Keratinocyte (primary cell): ENCODE results near the gene TMEM125. TPM values are rescaled to one million over a fixed set of nuclear protein-coding genes. Genes with fewer than 3 reads are reported as not detected.

Experiments
- DNase-seq: peaks from one replicate; pipeline ENCODE4 v3.0.0-alpha.2; 2011; ENCODE audit warnings: low read depth, missing footprints, low spot score
- FAIRE-seq: peaks from 2 replicates; lab custom pipeline; 2011; peaks lifted over from hg19 to GRCh38; lab: Jason Lieb, UNC
- H2AFZ ChIP-seq: 2 replicates; pipeline ENCODE4 v1.6.0; 2012; ENCODE audit warnings: low read length, control low read depth, inconsistent platforms; ENCODE audit not compliant: control insufficient read depth
- H3K27ac ChIP-seq: 2 replicates; pipeline ENCODE4 v1.5.1; 2011; ENCODE audit warnings: low read length; ENCODE audit not compliant: control insufficient read depth, insufficient read depth
- H3K27me3 ChIP-seq: 3 replicates; pipeline ENCODE4 v1.6.0; 2011; ENCODE audit warnings: low read length; ENCODE audit not compliant: control insufficient read depth, insufficient read depth; ENCODE audit errors: extremely low read depth
- H3K36me3 ChIP-seq, 2 experiments: 2 replicates in 1 of 2; 3 replicates in 1 of 2; pipeline ENCODE4 v1.5.1; 2011; ENCODE audit warnings: low read length in 2 of 2, mild to moderate bottlenecking in 1 of 2; ENCODE audit not compliant: control insufficient read depth in 2 of 2, insufficient read depth in 2 of 2; ENCODE audit errors: extremely low read depth in 1 of 2
- H3K4me1 ChIP-seq: 3 replicates; pipeline ENCODE4 v1.5.1; 2011; ENCODE audit warnings: low read length; ENCODE audit not compliant: control insufficient read depth, insufficient read depth; ENCODE audit errors: extremely low read depth
- H3K4me2 ChIP-seq: 3 replicates; pipeline ENCODE4 v1.6.0; 2011; ENCODE audit warnings: low read depth, low read length; ENCODE audit not compliant: control insufficient read depth, insufficient read depth; ENCODE audit errors: extremely low read depth
- H3K4me3 ChIP-seq, 3 experiments: fragments of 200-600 bp in 1 of 3; sonication (generic) in 1 of 3; 2 replicates in 2 of 3; 3 replicates in 1 of 3; pipeline ENCODE4 v1.5.1; 2011 to 2016; ENCODE audit warnings: low read length in 3 of 3, mild to moderate bottlenecking in 3 of 3, control low read depth in 2 of 3, inconsistent platforms in 1 of 3, low read depth in 1 of 3, mixed read lengths in 1 of 3, mixed run types in 1 of 3, moderate library complexity in 1 of 3; ENCODE audit not compliant: control insufficient read depth in 2 of 3, insufficient read depth in 2 of 3; ENCODE audit errors: extremely low read depth in 1 of 3
- H3K79me2 ChIP-seq: 2 replicates; pipeline ENCODE4 v1.6.0; 2012; ENCODE audit warnings: low read length; ENCODE audit not compliant: control insufficient read depth, insufficient read depth
- H3K9ac ChIP-seq: 3 replicates; pipeline ENCODE4 v1.6.0; 2011; ENCODE audit warnings: low read length; ENCODE audit not compliant: control insufficient read depth, insufficient read depth; ENCODE audit errors: extremely low read depth
- H3K9me1 ChIP-seq: 3 replicates; pipeline ENCODE4 v1.6.0; 2011; ENCODE audit warnings: low read length; ENCODE audit not compliant: control insufficient read depth, insufficient read depth; ENCODE audit errors: extremely low read depth
- H3K9me3 ChIP-seq: 2 replicates; pipeline ENCODE4 v1.5.1; 2012; ENCODE audit warnings: low read depth, low read length; ENCODE audit not compliant: control insufficient read depth
- H4K20me1 ChIP-seq: 3 replicates; pipeline ENCODE4 v1.6.0; 2011; ENCODE audit warnings: low read length; ENCODE audit not compliant: control insufficient read depth, insufficient read depth; ENCODE audit errors: extremely low read depth
- CTCF ChIP-seq, 3 experiments: IDR thresholded peaks in 1 of 3; conservative IDR thresholded peaks in 1 of 3; optimal IDR thresholded peaks in 1 of 3; 2 replicates in 2 of 3; 3 replicates in 1 of 3; pipeline versions ENCODE3 to v1.5.1; 2011; ENCODE audit warnings: low read length in 3 of 3, mild to moderate bottlenecking in 3 of 3, moderate library complexity in 2 of 3, control low read depth in 1 of 3, inconsistent platforms in 1 of 3; ENCODE audit not compliant: insufficient read depth in 2 of 3; ENCODE audit errors: extremely low read depth in 1 of 3
- EZH2 ChIP-seq: IDR thresholded peaks from one replicate; pipeline ENCODE4 v1.6.1; 2012; ENCODE audit warnings: inconsistent platforms, mild to moderate bottlenecking, low read length, moderate library complexity
- dilution Hi-C: fragments of 300-500 bp; cut with MboI; formaldehyde crosslinking; loops from one replicate; pipeline ENCODE4 v1.7.0; 2020; ENCODE audit warnings: low sequenced_read_pairs; ENCODE audit not compliant: extremely low pct_ligation_motif_present
- polyA minus RNA-seq, 3 experiments: library from RNA; depleted of rRNA, polyadenylated mRNA; stranded (reverse); fragments of >200 nt; gene quantifications; 1 replicate in 1 of 3; 2 replicates in 1 of 3; 3 replicates in 1 of 3; pipeline ENCODE4 v1.2.3, GENCODE V29; 2011
- polyA plus RNA-seq, 5 experiments: library from polyadenylated mRNA; depleted of rRNA in 3 of 5; stranded (reverse) in 3 of 5; stranded (forward) in 1 of 5; unstranded in 1 of 5; fragments of >200 nt; gene quantifications; 1 replicate in 1 of 5; 2 replicates in 3 of 5; 3 replicates in 1 of 5; pipeline versions ENCODE4 v1.2.1 to v1.2.3, GENCODE V29; 2011 to 2012; ENCODE audit warnings: missing spikeins in 2 of 5, low read depth in 1 of 5, low replicate concordance in 1 of 5

TMEM125 gene
- polyA plus RNA-seq: 0.92 to 2.4 TPM (median 1.0 TPM) in 3 replicates
- polyA plus RNA-seq (2011; ENCODE audit: low read depth): 3.2 TPM
- polyA plus RNA-seq (2011; cell fraction: cytosol; rRNA removed): 1.1 and 1.5 TPM in 2 replicates
- polyA plus RNA-seq (2011; cell fraction: nucleus; rRNA removed): 1.9 and 2.8 TPM in 2 replicates
- 1.4 and 8.0 TPM in 2 replicates for polyA plus RNA-seq (2012; ENCODE audit: low replicate concordance)
- 0.69 to 1.6 TPM (median 1.1 TPM) in 3 replicates for polyA minus RNA-seq
- polyA minus RNA-seq (2011; cell fraction: cytosol; rRNA and poly(A)+ RNA removed): 2.5 TPM
- polyA minus RNA-seq (2011; cell fraction: nucleus; rRNA and poly(A)+ RNA removed): 0.74 and 0.78 TPM in 2 replicates

GRCh38 chr1:43269627-43270375, at the start of gene TMEM125:
TSS of gene TMEM125 (plus strand) at chr1:43269983. CDS start at chr1:43272723, 2,740 bp downstream.
- Histone ChIP-seq H3K27me3 (no peaks in the 10 kb centered on the region), H3K4me3 (peak within 1 kb of the TSS in 2 of 3 experiments; percentile 4 to 52), H3K9me3 (no peaks in the 10 kb centered on the region), H2AFZ (peak within 1 kb of the TSS; percentile 59), H4K20me1 (no peaks in the 10 kb centered on the region), H3K79me2 (no peaks in the 10 kb centered on the region), H3K9me1 (no peaks in the 10 kb centered on the region), H3K27ac (no peak within 1 kb of the TSS), H3K4me2 (peak within 1 kb of the TSS; percentile 77), H3K9ac (peak within 1 kb of the TSS; percentile 25), H3K4me1 (peaks cover 21% of the 10 kb centered on the region), H3K36me3 (no peaks in the 10 kb centered on the region)
- no peak for TF ChIP-seq CTCF (optimal IDR thresholded peaks at IDR 0.05 in 1 of 3, IDR thresholded peaks at IDR 0.05 in 1 of 3, conservative IDR thresholded peaks at IDR 0.05 in 1 of 3; ENCODE audit: extremely low read depth in 1 of 3, insufficient read depth in 2 of 3, low read length in 3 of 3)
- TF ChIP-seq EZH2: no peak
- FAIRE-seq (no peak), DNase-seq (no peak)
- dilution Hi-C loops: no loop called here

GRCh38 chr1:43220905-43221778, 48.6 kb upstream of the TMEM125 start:
- FAIRE-seq (no peak), DNase-seq (no peak)
- H3K27ac ChIP-seq: no peak overlapping the region
- no peaks in the 10 kb centered on the region for H3K9me1 ChIP-seq
- no peak overlapping the region for H3K4me3 ChIP-seq
- H3K4me2 ChIP-seq: no peak overlapping the region
- no peaks in the 10 kb centered on the region for H3K27me3 ChIP-seq
- H4K20me1 ChIP-seq: no peaks in the 10 kb centered on the region
- no peak overlapping the region for H3K9ac ChIP-seq
- dilution Hi-C loops: no loop called here
- H3K79me2 ChIP-seq: no peaks in the 10 kb centered on the region
- no peak for TF ChIP-seq EZH2
- TF ChIP-seq CTCF (optimal IDR thresholded peaks at IDR 0.05 in 1 of 3, IDR thresholded peaks at IDR 0.05 in 1 of 3, conservative IDR thresholded peaks at IDR 0.05 in 1 of 3; ENCODE audit: extremely low read depth in 1 of 3, insufficient read depth in 2 of 3, low read length in 3 of 3): no peak
- no peaks in the 10 kb centered on the region for H3K9me3 ChIP-seq
- no peaks in the 10 kb centered on the region for H3K36me3 ChIP-seq
- H2AFZ ChIP-seq: no peak overlapping the region
- H3K4me1 ChIP-seq: no peaks in the 10 kb centered on the region
